PFSK-1 (cell line): ENCODE data around the gene FRK.
A peak's percentile ranks its signal among the peaks of the same experiment; 100 is the strongest.

Experiments
- FOXP2 ChIP-seq: optimal IDR thresholded peaks from 2 replicates; pipeline ENCODE3; 2011; ENCODE audit warnings: borderline replicate concordance, control low read depth, inconsistent platforms; ENCODE audit not compliant: insufficient read depth; ENCODE audit errors: extremely low read length, extremely low read depth
- POLR2AphosphoS5 ChIP-seq: IDR thresholded peaks from 2 replicates; pipeline ENCODE4 v1.6.1; 2012; ENCODE audit warnings: low read depth, mild to moderate bottlenecking, control low read depth, low read length, moderate library complexity
- SIN3A ChIP-seq: IDR thresholded peaks from 2 replicates; pipeline ENCODE4 v1.6.1; 2012; ENCODE audit warnings: mild to moderate bottlenecking, low read length, moderate library complexity, borderline replicate concordance; ENCODE audit not compliant: insufficient read depth
- TAF1 ChIP-seq: IDR thresholded peaks from 2 replicates; pipeline ENCODE4 v1.6.1; 2012; ENCODE audit warnings: low read length, control low read depth, borderline replicate concordance; ENCODE audit not compliant: insufficient read depth
- TF ChIP-seq, protein P1 (sequence below), 2 experiments: IDR thresholded peaks; 2 replicates each; pipeline versions ENCODE4 v1.6.1 to v1.8.0; 2011 to 2012; ENCODE audit warnings: low read depth in 2 of 2, low read length in 2 of 2, control low read depth in 1 of 2, inconsistent platforms in 1 of 2, mild to moderate bottlenecking in 1 of 2, moderate library complexity in 1 of 2; ENCODE audit not compliant: insufficient read depth in 1 of 2

Gene FRK

DNA sequence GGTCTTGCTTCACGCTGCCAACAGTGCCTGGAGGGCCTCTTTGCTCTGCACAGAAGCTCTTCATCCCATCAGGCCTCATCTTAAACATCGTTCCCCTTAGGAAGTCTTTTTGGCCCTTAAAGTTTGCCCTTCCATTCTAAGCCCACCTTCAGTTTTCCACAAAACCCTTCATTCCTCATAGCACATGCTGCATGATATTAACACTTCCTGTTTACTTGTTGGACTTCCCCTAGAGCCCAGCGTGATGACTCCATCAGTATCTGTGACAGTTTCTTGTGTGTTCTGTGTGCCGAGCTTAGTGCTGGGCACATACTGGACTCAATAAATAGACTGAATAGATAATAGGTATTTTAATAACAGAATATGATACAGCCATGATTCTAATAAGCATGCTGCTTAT is 42.2 kb upstream of the FRK start:
- TF ChIP-seq, protein P1, sequence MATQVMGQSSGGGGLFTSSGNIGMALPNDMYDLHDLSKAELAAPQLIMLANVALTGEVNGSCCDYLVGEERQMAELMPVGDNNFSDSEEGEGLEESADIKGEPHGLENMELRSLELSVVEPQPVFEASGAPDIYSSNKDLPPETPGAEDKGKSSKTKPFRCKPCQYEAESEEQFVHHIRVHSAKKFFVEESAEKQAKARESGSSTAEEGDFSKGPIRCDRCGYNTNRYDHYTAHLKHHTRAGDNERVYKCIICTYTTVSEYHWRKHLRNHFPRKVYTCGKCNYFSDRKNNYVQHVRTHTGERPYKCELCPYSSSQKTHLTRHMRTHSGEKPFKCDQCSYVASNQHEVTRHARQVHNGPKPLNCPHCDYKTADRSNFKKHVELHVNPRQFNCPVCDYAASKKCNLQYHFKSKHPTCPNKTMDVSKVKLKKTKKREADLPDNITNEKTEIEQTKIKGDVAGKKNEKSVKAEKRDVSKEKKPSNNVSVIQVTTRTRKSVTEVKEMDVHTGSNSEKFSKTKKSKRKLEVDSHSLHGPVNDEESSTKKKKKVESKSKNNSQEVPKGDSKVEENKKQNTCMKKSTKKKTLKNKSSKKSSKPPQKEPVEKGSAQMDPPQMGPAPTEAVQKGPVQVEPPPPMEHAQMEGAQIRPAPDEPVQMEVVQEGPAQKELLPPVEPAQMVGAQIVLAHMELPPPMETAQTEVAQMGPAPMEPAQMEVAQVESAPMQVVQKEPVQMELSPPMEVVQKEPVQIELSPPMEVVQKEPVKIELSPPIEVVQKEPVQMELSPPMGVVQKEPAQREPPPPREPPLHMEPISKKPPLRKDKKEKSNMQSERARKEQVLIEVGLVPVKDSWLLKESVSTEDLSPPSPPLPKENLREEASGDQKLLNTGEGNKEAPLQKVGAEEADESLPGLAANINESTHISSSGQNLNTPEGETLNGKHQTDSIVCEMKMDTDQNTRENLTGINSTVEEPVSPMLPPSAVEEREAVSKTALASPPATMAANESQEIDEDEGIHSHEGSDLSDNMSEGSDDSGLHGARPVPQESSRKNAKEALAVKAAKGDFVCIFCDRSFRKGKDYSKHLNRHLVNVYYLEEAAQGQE (IDR thresholded peaks at IDR 0.05; ENCODE audit: insufficient read depth in 1 of 2, low read depth in 2 of 2, low read length in 2 of 2) = no peak
- TF ChIP-seq POLR2AphosphoS5 = no peak
- no peak for TF ChIP-seq SIN3A
- no peak for TF ChIP-seq FOXP2
- TF ChIP-seq TAF1 = no peak

DNA sequence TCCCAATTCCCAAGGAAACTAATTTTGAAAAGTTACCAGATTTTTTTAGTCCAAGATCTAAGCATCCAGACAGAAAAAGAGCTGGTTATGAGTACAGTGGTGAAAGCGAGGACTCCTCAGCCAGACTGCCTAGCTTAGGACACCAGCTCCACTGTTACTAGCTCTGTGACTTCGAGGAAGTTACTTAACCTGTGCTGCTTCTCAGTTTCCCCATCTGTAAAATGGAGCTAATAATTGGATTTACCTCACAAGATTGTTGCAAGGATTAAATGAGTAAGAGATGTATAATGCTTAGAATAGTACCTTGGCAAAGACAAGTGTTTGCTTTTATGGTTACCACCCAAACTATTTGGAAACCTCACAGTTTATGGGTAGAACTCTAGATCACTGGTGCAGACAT is 41.1 kb upstream of the FRK start:
- TF ChIP-seq FOXP2 = no peak

DNA sequence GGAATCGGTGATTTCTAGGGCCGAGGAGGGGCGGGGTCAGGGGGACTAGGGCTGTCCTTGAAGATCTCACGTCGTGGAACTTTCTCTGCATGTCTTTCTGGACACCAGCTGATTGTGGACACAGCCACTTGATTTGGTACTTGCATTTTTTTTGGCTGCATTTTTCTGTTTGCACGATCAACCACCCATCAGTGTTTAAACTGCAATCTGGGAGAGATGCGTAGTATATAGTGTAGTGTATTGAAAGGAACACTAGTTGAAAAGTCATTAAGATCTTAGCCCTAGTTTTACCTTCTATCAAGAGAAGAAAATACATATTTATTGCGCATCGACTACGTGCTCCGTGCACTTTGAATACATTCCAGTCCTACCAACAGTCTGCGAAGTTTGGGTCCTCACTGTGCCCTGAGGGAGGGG is 40.6 kb upstream of the FRK start:
- no peak for TF ChIP-seq POLR2AphosphoS5
- TF ChIP-seq TAF1 = no peak; the same call in 1 of the 2 replicates
- no peak for TF ChIP-seq FOXP2
- TF ChIP-seq SIN3A = 0 out of 2 replicates have a peak, but pooled peaks have one; percentile 27

DNA sequence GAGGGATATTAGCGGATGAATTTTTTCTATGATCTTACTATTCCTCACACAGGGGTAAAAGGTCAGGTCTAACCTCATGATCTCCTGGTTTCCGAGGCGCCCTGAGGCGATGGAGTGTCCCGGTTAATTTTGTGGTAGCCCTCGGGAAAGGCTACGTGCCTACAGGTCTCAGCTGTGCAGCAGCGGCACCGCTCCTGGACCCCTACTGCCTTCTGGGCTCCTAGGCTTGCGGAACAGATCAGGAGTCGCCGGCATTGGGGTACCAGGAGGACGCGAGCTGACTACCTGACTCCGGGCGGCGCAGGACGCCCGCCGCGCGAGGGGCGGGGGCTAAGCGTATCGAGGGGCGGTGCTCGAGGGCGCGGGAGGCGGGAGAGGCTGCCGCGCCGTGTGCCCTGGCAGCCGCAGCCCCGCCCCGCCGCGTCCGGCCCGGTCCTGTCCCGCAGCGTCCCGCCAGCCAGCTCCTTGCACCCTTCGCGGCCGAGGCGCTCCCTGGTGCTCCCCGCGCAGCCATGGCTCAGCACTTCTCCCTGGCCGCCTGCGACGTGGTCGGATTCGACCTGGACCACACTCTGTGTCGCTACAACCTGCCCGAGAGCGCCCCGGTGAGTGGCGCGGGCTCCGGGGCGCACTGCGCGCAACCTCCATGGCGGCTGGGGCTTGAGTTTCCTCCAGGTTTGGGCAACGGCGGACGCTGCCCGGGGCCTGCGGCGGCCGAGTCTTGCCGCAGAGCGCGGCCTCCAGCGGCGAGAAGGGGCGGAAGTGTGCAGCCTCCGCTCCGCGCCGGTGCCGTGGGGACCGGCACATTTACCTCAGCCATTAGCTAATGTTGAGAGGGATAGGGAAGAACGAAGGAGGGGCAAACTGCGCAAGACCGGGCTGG is 40.0 kb upstream of the FRK start, which contains the start of gene NT5DC1:
Gene NT5DC1, plus strand, starts transcription at position 435 of the 883 bp plus-strand sequence. Its CDS starts 78 bp downstream, at position 513.
- no peak for TF ChIP-seq SIN3A
- peak; percentile 84 for TF ChIP-seq POLR2AphosphoS5
- TF ChIP-seq, protein P1 (IDR thresholded peaks at IDR 0.05; ENCODE audit: insufficient read depth in 1 of 2, low read depth in 2 of 2, low read length in 2 of 2) = no peak
- peak; percentile 69; the same call in 1 of the 2 replicates for TF ChIP-seq TAF1
- TF ChIP-seq FOXP2 = peak; percentile 67

DNA sequence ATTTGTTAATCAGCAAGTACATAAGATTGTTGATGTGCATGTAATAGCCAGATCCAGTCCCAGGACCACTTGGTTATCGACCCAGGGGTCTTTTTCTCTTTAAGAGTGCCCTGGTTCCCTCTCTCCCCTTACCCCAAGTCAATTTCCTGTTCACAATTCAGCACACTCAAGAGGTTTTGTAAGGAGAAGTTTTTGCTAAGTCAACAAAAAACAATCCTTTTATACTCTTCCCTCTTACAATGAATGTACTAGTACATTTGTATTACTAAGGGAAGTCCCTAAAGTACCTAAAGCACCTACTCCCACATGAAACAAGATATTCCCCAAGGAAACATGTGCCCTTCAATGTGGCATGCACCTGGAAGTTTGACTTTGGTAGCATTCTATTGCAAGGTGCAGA is 38.3 kb upstream of the FRK start:
- TF ChIP-seq SIN3A = no peak
- TF ChIP-seq, protein P1 (IDR thresholded peaks at IDR 0.05; ENCODE audit: insufficient read depth in 1 of 2, low read depth in 2 of 2, low read length in 2 of 2) = no peak

DNA sequence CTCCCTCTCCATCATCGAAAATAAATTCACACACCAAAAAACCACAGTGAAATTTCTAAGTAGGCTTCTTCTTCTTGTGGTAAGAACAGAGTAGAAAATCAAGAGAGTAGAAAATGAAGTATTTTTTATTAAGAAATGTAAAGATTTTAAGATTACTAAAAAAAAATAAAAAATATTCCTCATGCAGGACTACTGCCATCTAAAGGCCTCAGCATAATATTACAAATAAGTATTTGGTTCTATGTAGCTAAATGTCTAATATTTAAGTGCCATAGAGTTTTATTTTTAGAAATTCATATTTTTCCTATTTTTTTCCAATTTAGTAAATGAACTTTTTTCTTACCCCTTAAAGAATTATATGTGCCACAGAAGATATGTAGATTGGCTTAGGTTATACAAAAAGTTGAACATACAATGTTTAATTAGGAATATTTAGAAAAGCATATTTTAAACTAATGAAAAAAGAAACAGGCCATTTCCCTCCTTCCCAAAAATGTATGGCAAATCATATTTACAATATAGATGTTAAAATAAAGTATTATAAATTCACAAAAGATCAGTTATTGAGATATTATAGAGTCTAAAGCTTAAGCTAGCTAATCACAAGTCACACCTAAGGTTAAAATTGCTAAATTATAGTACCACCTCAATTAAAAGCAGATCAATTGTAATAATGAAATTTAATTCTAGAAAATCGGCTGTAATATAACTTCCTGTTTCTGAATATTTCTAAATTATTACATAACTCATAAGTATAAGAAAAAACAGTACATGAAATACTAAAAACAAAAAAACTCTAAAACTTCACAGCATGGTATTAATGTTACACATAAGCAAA is 36.5 kb upstream of the FRK start:
- TF ChIP-seq FOXP2 (no peak), SIN3A (no peak)
